Fibroblast of upper back skin (primary cell): Measurements from ENCODE around the gene NR5A1.
A peak's percentile ranks its signal among the peaks of the same experiment; 100 is the strongest.

Experiments
- DNase-seq: peaks from one replicate; pipeline ENCODE4 v3.0.0-alpha.2; 2013

NR5A1 gene

DNA sequence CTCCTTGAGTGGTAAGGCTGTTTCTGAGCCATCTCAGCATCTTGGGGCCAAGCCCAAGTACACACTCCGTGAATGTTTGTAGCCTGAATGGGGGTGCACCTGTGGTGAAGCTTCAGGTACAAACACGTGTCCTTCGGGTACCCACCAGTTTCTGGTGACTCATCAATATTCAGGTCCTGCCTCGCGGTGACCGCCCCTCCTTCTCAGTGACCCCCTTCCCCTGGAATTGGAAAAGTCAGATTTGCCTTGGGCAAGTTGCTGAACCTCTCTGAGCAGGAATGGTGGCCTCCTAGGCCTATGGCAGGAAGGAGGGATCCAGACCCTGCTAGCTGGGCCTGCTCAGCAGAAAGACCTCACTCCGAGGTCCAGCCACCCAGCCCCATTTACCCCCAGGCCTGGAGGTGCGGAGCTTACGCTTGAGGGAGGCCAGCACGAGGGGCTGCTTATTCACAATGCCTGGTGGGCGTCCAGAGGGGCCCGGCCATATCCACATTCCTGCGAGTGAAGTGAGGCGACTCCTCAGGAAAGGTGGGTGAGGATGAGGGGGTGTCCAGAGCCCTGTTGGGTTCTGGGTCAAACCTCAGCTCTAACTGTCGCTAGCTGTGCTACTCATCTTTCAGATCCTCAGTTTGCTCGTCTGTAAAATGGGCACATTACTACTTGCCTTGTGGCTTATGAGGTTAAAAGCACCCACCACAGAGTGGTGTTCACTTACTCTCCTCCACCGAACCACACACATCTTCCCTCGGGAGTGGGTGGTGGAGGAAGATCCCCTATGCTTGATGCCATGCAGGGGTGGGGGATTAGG lies 49.9 kb downstream of the NR5A1 start:
- DNase-seq: no peak

DNA sequence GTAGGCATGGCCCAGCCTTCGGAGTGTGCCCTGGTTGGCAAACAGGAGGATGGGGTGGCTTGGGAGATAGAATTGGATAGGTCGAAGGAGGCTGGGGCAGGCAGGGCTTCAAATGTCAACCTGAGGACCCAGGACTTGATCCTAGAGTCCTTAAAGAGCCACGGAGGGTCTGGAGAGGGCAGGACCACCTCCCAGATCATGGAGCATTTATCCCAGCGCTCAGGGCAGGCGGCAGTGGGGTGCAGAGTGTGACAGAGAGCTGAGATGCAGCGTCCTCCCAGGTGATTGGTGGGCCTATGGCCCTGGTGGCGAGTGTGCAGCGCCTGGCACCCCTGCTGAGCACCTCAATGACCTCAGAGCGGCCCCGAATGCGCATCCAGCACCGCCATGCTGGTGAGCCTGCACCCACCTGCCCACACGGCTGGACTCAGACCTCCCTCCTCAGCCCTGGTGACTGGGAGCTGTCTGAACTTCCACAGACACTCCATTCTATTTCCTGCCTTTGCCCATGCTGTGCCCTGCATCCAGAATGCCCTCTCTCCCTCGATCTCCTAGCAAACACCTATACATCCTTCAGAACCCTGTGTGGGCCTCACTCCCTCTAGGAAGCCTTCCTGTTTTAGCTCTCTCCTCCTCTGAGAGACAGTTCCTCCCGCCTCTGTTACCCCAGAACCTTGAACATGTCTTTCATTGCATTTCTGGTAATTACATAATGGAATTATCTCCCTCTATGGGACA lies 50.7 kb downstream of the NR5A1 start:
- no peak for DNase-seq

DNA sequence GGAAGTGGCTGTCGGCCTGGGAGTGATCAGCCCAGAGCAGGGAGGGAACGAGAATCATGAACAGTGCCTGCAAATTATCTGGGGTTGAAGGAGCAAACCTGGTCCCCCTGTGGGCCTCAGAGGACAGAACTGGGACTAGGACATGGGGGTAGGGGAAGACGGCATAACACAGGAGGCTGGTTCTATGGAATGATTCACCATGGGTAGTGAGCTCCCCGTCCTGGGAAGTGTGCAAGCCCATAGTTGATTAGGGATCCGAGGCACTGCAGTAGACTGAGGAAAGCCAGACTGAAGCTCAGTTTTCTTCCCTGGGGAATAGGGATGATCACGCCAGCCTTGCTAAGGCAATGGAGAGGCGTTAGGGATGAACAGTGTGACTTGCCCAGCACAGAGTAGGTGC lies 51.4 kb downstream of the NR5A1 start:
- DNase-seq: no peak

DNA sequence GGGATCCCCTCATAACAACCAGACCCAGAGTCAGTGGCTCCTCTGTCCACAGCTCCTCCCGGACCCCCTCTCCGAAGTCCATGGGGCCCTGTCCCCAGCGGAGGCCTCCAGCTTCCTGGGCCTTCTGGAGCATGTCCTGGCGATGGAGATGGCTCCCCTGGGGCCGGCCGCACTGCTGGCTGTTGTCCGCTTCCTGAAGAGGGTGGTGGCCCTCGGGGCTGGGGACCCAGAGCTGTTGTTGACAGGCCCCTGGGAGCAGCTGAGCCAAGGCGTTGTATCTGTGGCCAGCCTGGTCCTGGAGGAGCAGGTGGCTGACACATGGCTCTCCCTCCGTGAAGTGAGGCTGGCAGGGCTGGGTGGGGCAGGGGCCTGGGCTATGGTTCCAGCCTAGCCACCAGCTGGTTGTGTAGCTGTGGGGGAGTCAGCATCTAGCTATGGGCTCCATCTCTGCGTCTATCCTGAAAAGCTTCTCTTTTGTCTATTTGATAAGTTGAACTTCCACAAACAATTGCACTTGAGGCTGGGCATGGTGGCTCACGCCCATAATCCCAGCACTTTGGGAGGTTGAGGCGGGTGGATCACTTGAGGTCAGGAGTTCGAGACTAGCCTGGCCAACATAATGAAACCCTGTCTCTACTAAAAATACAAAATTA lies 52.3 kb downstream of the NR5A1 start:
- DNase-seq: no peak

DNA sequence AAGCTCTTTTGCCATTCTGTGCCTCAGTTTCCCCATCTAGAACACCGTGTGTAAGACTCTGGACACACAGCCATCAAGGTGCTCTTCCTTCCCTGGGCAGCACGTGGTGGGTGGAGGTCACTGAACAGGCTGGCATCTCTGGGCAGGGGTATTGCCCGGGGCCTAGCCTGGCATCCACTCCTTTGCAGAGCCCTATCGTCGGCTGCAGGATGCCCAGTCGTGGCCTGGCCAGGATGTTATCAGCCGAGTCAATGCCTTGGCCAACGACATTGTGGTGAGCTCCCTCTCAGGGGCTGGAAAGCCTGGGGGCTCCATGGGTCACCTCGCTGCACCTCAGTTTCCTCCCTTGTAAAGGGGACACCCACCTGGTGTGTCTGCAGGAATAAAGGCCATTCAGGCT lies 52.9 kb downstream of the NR5A1 start:
- DNase-seq: no peak

DNA sequence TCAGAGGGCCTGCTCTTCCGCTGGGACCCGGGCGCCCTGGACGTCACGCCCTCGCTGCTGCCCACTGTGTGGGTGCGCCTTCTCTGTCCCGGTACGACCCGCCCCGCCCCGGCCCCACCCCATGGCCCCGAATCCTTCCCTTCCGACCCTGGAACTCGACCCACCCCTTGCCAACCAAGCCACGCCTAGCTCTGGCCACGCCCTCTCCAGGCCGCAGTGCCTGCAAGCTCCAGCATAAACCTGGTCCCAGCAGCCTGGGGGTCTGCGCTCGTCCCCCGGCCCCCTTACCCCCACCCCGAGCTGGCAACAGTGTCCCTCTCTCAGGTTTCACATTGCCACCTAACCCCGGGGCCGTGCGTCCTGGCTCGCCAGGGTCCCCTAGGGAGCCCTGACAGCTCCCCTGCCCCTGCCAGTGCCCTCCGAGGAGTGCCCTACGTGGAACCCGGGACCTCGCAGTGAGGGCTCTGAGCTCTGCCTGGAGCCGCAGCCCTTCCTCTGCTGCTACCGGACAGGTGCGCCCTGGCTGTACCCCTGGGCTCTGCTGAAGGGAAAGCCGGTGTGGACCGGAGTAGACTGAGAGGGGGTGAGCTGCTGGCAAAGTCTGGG lies 53.5 kb downstream of the NR5A1 start:
- no peak for DNase-seq

GRCh38 chr9:124452841-124453585 lies 54.2 kb downstream of the NR5A1 start:
- no peak for DNase-seq

GRCh38 chr9:124452326-124452725 lies 54.9 kb downstream of the NR5A1 start:
- no peak for DNase-seq

DNA sequence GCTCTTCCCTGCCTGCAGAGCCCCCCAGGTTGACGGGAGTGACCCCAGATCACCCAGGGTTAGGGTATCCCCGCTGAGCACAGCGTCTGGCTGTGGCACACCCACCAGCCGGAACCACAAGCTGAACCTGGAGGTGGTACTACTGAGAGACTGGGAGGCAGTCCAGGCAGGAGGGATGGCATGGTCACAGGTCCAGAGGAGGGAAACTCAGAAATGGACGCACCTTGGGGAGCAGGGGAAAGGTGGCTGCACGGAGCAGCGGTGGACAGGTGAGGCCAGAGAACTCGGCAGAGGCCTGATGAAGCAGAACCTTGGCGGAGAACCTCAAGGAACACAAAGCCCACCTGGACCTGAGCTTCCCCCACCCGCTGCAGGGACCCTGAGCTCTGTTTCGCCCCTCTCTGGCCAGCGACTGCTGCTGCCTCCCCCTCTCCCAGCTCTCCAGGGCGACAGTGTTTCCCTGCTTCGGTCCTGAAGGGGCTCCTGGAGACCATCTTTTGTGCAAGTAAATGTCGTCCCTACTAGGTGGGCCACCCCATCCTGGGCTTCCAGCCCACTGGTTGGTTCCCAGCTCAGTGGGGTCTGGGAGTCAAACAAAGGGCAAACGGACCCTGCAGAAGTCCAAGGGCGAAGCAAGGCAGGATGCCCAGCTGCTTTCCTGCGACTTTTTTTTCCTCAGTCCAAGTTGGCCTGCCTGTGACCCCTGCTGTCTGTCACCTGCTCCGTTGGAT lies 56.1 kb downstream of the NR5A1 start:
- no peak for DNase-seq

DNA sequence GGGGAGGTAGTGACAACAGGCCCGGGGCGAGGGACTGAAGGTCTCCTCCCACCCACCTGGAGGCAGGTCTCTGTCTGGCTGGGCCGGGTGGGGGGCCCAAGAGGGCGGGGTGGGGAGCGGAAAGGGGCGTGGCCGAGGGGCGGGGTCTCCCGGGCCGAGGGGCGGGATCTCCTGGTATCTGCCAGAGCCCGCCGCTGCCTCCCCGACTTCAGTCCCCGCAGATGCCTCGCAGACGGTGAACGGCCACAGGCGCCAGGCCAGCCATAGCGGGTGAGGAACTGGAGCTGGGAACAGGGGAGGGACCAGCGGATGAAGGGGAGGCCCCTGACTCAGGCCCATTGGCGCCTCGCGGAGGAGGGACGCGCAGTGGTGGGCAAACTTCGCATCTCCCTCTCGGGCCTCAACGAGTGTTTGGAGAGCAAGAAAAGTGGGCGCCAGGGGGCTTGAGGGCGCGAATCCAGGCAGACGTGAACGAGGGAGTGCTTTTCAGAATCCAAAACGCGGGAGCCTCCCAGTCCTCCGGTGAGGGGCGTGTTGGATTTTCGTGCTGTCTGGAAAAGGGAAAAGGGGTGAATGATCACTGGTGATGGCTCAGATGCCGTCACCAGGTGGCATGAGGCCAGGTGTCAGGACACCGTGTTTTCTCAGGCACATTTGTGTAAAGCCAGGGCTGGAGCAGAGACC lies 56.8 kb downstream of the NR5A1 start, which contains the start of gene ADGRD2:
Gene ADGRD2 (plus strand): TSS at position 211 of the 684 bp plus-strand sequence. CDS start 1,216 bp downstream, outside the sequence.
- DNase-seq: peak; percentile 16

DNA sequence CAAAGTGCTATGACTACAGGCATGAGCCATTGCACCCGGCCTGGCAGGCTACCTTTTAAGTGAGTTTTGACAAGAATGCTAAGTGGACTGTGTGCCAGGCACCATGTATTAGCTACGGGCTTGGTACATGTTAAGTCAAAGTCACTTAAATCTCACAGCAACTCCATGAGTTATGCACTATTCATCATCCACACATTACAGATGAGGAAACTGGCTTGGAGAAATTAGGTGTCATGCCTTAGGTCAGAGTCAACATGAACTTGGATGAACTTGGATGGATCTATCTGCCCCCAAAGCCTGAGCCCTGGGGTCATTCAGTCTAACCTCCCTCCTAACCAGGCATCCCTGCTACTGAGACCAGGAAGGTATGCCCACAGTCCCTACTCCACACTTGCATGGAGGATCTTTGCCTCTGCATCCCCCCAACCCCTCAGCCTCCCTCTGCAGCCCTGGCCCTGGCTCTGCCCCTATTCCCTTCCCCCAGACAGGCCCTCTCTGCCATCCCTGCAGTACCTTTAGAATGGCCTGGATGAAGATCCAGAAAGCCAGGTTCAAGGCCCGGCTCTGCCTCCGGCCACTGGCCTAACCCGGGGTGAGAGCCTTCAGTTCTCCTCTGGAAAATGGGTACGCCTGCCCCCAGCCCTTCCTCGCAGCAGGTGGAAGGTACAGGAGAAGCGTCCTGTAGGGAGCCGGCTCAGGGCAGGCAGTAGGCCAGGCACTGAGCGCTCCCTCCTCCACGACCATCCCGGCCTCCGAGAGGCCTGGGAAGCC lies 57.6 kb downstream of the NR5A1 start:
- no peak for DNase-seq

GRCh38 chr9:124448019-124448418 lies 59.2 kb downstream of the NR5A1 start:
- DNase-seq: no peak

DNA sequence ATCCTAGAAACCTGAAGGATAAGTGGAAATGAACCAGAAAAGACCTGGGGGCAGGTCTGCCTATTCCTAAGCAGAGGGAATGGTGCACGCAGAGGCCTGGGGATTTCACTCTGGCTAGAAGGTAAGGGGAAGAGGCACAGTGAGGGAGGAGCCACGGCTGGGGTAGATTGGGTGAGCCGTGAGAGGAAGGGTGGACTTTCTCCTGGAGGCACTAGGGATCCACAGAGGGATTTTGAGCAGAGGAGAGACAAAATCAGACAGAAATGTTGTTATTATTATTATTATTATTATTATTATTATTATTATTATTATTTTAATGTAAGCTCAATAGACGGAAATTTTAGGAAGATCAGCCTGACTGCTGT lies 59.9 kb downstream of the NR5A1 start:
- DNase-seq: no peak

DNA sequence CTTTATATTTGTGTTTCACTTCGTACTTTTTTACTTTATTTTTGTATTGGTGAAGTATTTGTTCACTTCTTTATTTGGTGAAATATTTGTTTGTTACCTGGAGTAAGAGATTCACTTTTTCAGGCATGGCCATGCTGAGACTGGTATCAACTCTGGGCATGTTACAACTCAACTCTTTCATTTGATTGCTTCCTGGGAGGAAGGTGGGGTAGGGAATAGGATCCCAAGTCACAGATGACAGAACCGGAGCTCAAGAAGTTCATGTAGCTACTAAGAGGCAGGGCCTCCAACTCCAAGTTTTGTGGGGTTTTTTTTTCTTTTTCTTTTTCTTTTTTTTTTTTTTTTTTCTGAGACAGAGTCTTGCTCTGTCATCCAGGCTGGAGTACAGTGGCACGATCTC lies 63.0 kb downstream of the NR5A1 start:
- no peak for DNase-seq

- DNase-seq: no peak
Observed at GRCh38 chr9:124443625-124444024, 63.6 kb downstream of the NR5A1 start.

- DNase-seq: no peak
Observed at GRCh38 chr9:124442826-124443225, 64.4 kb downstream of the NR5A1 start.

GRCh38 chr9:124442379-124442778 lies 64.8 kb downstream of the NR5A1 start:
- DNase-seq: no peak

- DNase-seq: no peak
Observed at GRCh38 chr9:124441291-124441690, 65.9 kb downstream of the NR5A1 start.

DNA sequence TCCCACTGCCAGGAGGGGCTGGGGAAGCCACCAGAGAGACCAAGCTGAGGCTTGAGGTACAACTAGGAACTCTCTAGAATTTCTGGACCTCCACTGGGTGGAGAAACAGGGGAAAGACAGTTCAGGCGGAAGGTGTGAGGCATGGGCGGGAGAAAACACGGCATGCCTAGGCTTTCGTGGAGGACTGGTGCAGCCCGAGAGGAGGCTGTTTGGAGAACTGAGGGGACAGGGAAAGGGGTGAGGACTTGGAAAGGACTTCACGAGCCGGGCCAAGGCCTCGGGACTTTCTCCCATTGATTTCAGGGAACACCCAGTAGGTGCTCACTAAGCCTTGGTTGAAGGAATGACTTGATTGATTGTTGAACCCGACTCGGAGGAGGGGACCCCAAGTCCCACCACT lies 66.4 kb downstream of the NR5A1 start:
- no peak for DNase-seq

DNA sequence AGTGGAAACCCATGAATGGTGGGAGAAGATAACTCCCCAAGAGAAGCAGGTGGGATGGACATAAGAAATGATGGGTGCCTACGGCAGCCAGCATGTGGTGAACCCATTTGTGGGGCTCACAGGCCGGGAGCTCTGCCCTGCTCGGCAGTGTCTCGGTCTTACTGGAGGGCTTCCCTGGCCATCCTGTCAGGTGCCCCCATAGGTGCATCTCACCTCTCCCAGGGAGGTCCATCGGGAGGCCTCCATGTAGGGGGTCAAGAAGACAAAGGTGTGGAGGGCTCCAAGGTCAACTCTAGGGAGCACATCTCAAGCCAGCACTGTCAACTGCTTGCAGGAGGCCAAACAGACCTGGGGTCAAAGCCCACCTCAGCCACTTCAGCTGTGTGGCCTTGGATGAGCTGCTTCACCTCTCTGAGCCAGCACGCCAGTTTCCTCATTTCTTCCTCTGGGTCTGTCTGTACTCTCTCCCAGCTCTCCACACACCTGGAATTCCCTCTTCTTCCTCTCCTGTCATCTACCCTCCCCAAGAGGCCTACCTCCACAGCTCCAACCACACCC lies 67.4 kb downstream of the NR5A1 start:
- no peak for DNase-seq
